IMR-90 (cell line): ENCODE data around the gene FNDC3B.

ENCODE experiments used
- CEBPB ChIP-seq: IDR thresholded peaks from 2 replicates; pipeline ENCODE4 v1.6.1; 2012; ENCODE audit warnings: low read depth, low read length, improper control_type of control experiment
- CTCF ChIP-seq: conservative IDR thresholded peaks from 2 replicates; pipeline ENCODE4 v1.5.1; 2012; ENCODE audit warnings: mild to moderate bottlenecking, low read depth, low read length, improper control_type of control experiment
- ELK1 ChIP-seq: fragments of 150-350 bp; IDR thresholded peaks from 2 replicates; pipeline ENCODE4 v1.6.1; 2016; ENCODE audit warnings: low read depth, mild to moderate bottlenecking, low read length, moderate library complexity, borderline replicate concordance
- FOS ChIP-seq: fragments of 150-350 bp; IDR thresholded peaks from 2 replicates; pipeline ENCODE4 v1.6.1; 2016; ENCODE audit warnings: low read depth, low read length
- MAZ ChIP-seq: IDR thresholded peaks from 2 replicates; pipeline ENCODE4 v1.6.1; 2012; ENCODE audit warnings: low read depth, mild to moderate bottlenecking, low read length, improper control_type of control experiment, moderate library complexity, borderline replicate concordance
- MXI1 ChIP-seq: IDR thresholded peaks from 2 replicates; pipeline ENCODE4 v1.6.1; 2012; ENCODE audit warnings: low read depth, mild to moderate bottlenecking, low read length, moderate library complexity, borderline replicate concordance
- POLR2A ChIP-seq: IDR thresholded peaks from 2 replicates; pipeline ENCODE4 v1.6.1; 2012; ENCODE audit warnings: mild to moderate bottlenecking, low read depth, low read length
- RFX5 ChIP-seq: IDR thresholded peaks from 2 replicates; pipeline ENCODE4 v1.8.0; 2012; ENCODE audit warnings: low read depth, mild to moderate bottlenecking, low read length, moderate library complexity
- USF2 ChIP-seq: fragments of 150-350 bp; IDR thresholded peaks from 2 replicates; pipeline ENCODE4 v1.6.1; 2017; ENCODE audit warnings: mild to moderate bottlenecking, antibody characterized with exemption, low read length, low read depth

GRCh38 chr3:171996178-171996817, 43.1 kb upstream of the FNDC3B start:
- TF ChIP-seq CTCF (no peak), RFX5 (no peak), POLR2A (no peak), MAZ (no peak), MXI1 (no peak), USF2 (no peak), ELK1 (no peak), FOS (no peak), CEBPB (no peak)
